Measurements from ENCODE around the gene GJD4. TPM values are rescaled to one million over a fixed set of nuclear protein-coding genes. Genes with fewer than 3 reads are reported as not detected.

GJD4 gene
- total RNA-seq, 2 donors from 2014 or later = not detected

DNA sequence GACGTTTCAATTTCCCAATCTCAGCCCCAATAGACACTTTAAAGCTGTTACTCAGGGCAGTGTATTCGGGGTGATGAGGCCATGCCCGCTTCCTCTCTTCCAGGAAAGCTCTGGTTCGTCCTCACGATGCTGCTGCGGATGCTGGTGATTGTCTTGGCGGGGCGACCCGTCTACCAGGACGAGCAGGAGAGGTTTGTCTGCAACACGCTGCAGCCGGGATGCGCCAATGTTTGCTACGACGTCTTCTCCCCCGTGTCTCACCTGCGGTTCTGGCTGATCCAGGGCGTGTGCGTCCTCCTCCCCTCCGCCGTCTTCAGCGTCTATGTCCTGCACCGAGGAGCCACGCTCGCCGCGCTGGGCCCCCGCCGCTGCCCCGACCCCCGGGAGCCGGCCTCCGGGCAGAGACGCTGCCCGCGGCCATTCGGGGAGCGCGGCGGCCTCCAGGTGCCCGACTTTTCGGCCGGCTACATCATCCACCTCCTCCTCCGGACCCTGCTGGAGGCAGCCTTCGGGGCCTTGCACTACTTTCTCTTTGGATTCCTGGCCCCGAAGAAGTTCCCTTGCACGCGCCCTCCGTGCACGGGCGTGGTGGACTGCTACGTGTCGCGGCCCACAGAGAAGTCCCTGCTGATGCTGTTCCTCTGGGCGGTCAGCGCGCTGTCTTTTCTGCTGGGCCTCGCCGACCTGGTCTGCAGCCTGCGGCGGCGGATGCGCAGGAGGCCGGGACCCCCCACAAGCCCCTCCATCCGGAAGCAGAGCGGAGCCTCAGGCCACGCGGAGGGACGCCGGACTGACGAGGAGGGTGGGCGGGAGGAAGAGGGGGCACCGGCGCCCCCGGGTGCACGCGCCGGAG, 2.6 kb downstream of the GJD4 start:
- H3K27me3 ChIP-seq = peaks cover 16% of the 10 kb centered on the region
- intact Hi-C loops (cut with DNase I) = no loop called here

GRCh38 chr10:35608328-35608672, 3.2 kb downstream of the GJD4 start:
- peak overlapping the region; percentile 34 for H3K4me3 ChIP-seq
- no peak for DNase-seq
- TF ChIP-seq, protein P1, sequence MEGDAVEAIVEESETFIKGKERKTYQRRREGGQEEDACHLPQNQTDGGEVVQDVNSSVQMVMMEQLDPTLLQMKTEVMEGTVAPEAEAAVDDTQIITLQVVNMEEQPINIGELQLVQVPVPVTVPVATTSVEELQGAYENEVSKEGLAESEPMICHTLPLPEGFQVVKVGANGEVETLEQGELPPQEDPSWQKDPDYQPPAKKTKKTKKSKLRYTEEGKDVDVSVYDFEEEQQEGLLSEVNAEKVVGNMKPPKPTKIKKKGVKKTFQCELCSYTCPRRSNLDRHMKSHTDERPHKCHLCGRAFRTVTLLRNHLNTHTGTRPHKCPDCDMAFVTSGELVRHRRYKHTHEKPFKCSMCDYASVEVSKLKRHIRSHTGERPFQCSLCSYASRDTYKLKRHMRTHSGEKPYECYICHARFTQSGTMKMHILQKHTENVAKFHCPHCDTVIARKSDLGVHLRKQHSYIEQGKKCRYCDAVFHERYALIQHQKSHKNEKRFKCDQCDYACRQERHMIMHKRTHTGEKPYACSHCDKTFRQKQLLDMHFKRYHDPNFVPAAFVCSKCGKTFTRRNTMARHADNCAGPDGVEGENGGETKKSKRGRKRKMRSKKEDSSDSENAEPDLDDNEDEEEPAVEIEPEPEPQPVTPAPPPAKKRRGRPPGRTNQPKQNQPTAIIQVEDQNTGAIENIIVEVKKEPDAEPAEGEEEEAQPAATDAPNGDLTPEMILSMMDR (IDR thresholded peaks at IDR 0.05) = no peak
- no peaks in the 10 kb centered on the region for H3K36me3 ChIP-seq
- H3K27ac ChIP-seq = no peak overlapping the region
- H3K9me3 ChIP-seq = no peaks in the 10 kb centered on the region
- no peak overlapping the region for H3K9ac ChIP-seq (ENCODE audit: low read depth in 2 of 2, low read length in 2 of 2)
- no peaks in the 10 kb centered on the region for H3K4me1 ChIP-seq
- H3K27me3 ChIP-seq = peaks cover 16% of the 10 kb centered on the region
- intact Hi-C loops (cut with DNase I) = no loop called here

More for the DNA sequence above, 2.6 kb downstream of the GJD4 start:
- Histone ChIP-seq H3K4me3 (peak overlapping the region; percentile 34), H3K9me3 (no peaks in the 10 kb centered on the region), H3K4me1 (no peaks in the 10 kb centered on the region), H3K36me3 (no peaks in the 10 kb centered on the region), H3K27ac (no peak overlapping the region), H3K9ac (ENCODE audit: low read depth in 2 of 2, low read length in 2 of 2) (no peak overlapping the region)
- DNase-seq = no peak
- TF ChIP-seq, protein P1 (IDR thresholded peaks at IDR 0.05) = no peak

GRCh38 chr10:35611750-35612149, 6.6 kb downstream of the GJD4 start:
- H3K9me3 ChIP-seq = no peaks in the 10 kb centered on the region
- TF ChIP-seq, protein P1 (IDR thresholded peaks at IDR 0.05) = no peak
- no peak for DNase-seq
- no peaks in the 10 kb centered on the region for H3K4me1 ChIP-seq
- H3K9ac ChIP-seq (ENCODE audit: low read depth in 2 of 2, low read length in 2 of 2) = no peak overlapping the region
- H3K36me3 ChIP-seq = no peaks in the 10 kb centered on the region
- peaks cover 16% of the 10 kb centered on the region for H3K27me3 ChIP-seq
- no peak overlapping the region for H3K4me3 ChIP-seq
- no peak overlapping the region for H3K27ac ChIP-seq
- intact Hi-C loops (cut with DNase I) = no loop called here

GRCh38 chr10:35612385-35613106, 7.4 kb downstream of the GJD4 start:
- peaks cover 12% of the 10 kb centered on the region for H3K27me3 ChIP-seq
- H3K27ac ChIP-seq = no peak overlapping the region
- H3K4me3 ChIP-seq = no peak overlapping the region
- intact Hi-C loops (cut with DNase I) = no loop called here
- H3K9me3 ChIP-seq = no peaks in the 10 kb centered on the region
- H3K36me3 ChIP-seq = no peaks in the 10 kb centered on the region
- H3K9ac ChIP-seq (ENCODE audit: low read depth in 2 of 2, low read length in 2 of 2) = no peak overlapping the region
- no peaks in the 10 kb centered on the region for H3K4me1 ChIP-seq
- TF ChIP-seq, protein P1 (IDR thresholded peaks at IDR 0.05) = no peak
- DNase-seq = no peak

DNA sequence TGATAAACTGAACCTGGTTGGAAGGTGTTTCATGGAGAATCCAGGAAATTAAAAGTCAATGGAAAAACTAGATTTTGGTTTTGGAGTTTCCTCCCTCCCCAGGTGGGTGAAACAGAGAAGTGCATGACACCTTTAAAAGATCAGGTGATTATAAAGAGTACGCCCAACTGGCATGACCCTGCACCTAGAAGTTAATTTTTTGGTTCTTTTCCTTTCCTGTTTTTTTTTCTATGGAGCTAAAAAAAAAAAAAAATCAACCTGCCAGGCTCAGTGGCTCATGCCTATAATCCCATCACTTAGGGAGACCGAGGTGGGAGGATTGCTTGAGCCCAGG, 7.9 kb downstream of the GJD4 start:
- no peaks in the 10 kb centered on the region for H3K4me1 ChIP-seq
- no peak overlapping the region for H3K4me3 ChIP-seq
- DNase-seq = no peak
- H3K36me3 ChIP-seq = no peaks in the 10 kb centered on the region
- H3K9me3 ChIP-seq = no peaks in the 10 kb centered on the region
- intact Hi-C loops (cut with DNase I) = no loop called here
- no peak overlapping the region for H3K9ac ChIP-seq (ENCODE audit: low read depth in 2 of 2, low read length in 2 of 2)
- H3K27ac ChIP-seq = no peak overlapping the region
- TF ChIP-seq, protein P1 (IDR thresholded peaks at IDR 0.05) = no peak
- H3K27me3 ChIP-seq = peaks cover 7% of the 10 kb centered on the region
